ENCODE measurements around the gene OR2A25. TPM values are rescaled to one million over a fixed set of nuclear protein-coding genes. Genes with fewer than 3 reads are reported as not detected.
"Not testable (repeated sequence)": the region's sequence is repeated elsewhere in the genome, so short reads cannot be mapped to it uniquely, and the experiment has no call there.

The OR2A25 gene
- total RNA-seq, 4 donors from 2014 or later, result not detected

- DNase-seq (ENCODE audit: low spot score in 2 of 2), result no peak
- WGBS, 2 donors, result 21 to 43% methylated on average over 1 of the region's 1 CpG
- H3K4me3 ChIP-seq (ENCODE audit: low read depth, poor library complexity, severe bottlenecking), result no peak within 1 kb of the TSS
- intact Hi-C loops (cut with DNase I; ENCODE audit: low total_unique reads), result no loop called here
- TF ChIP-seq POLR2A (IDR thresholded peaks at IDR 0.05), result no peak
Observed at GRCh38 chr7:144048648-144049047, 21.0 kb upstream of the OR2A25 start, which contains the start of gene OR2A5. TSS of gene OR2A5 (plus strand) at chr7:144048948. CDS start at chr7:144050402, 1,454 bp downstream.

- no peak for TF ChIP-seq POLR2A (IDR thresholded peaks at IDR 0.05)
- TF ChIP-seq, protein P1, sequence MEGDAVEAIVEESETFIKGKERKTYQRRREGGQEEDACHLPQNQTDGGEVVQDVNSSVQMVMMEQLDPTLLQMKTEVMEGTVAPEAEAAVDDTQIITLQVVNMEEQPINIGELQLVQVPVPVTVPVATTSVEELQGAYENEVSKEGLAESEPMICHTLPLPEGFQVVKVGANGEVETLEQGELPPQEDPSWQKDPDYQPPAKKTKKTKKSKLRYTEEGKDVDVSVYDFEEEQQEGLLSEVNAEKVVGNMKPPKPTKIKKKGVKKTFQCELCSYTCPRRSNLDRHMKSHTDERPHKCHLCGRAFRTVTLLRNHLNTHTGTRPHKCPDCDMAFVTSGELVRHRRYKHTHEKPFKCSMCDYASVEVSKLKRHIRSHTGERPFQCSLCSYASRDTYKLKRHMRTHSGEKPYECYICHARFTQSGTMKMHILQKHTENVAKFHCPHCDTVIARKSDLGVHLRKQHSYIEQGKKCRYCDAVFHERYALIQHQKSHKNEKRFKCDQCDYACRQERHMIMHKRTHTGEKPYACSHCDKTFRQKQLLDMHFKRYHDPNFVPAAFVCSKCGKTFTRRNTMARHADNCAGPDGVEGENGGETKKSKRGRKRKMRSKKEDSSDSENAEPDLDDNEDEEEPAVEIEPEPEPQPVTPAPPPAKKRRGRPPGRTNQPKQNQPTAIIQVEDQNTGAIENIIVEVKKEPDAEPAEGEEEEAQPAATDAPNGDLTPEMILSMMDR (IDR thresholded peaks at IDR 0.05), result no peak
- intact Hi-C loops (cut with DNase I; ENCODE audit: low total_unique reads), result no loop called here
- WGBS, 2 donors, result 47 to 64% methylated on average over 2 of the region's 2 CpGs
- no peak for DNase-seq (ENCODE audit: low spot score in 2 of 2)
- H3K4me3 ChIP-seq (ENCODE audit: low read depth, poor library complexity, severe bottlenecking), result no peak overlapping the region
Observed at GRCh38 chr7:144049491-144049890, 20.1 kb upstream of the OR2A25 start.

GRCh38 chr7:144050093-144050492 is 19.5 kb upstream of the OR2A25 start:
- intact Hi-C loops (cut with DNase I; ENCODE audit: low total_unique reads), result no loop called here

DNA sequence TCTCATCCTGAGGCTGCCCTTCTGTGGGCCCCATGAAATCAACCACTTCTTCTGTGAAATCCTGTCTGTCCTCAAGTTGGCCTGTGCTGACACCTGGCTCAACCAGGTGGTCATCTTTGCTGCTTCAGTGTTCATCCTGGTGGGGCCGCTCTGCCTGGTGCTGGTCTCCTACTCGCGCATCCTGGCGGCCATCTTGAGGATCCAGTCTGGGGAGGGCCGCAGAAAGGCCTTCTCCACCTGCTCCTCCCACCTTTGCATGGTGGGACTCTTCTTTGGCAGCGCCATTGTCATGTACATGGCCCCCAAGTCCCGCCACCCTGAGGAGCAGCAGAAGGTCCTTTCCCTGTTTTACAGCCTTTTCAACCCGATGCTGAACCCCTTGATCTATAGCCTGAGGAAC is 18.7 kb upstream of the OR2A25 start:
- DNase-seq (ENCODE audit: low spot score in 2 of 2); H3K4me3 ChIP-seq (ENCODE audit: low read depth, poor library complexity, severe bottlenecking); intact Hi-C loops (cut with DNase I; ENCODE audit: low total_unique reads): not testable (repeated sequence)
- WGBS, 2 donors, result 85 to 87% methylated on average over 8 of the region's 8 CpGs

More at GRCh38 chr7:144050093-144050492, 19.5 kb upstream of the OR2A25 start:
- no peak overlapping the region for H3K4me3 ChIP-seq (ENCODE audit: low read depth, poor library complexity, severe bottlenecking)
- no peak for DNase-seq (ENCODE audit: low spot score in 2 of 2)
- 62 to 64% methylated on average over 3 of the region's 3 CpGs for WGBS, 2 donors
- no peak for TF ChIP-seq POLR2A (IDR thresholded peaks at IDR 0.05)
- TF ChIP-seq, protein P1 (IDR thresholded peaks at IDR 0.05), result no peak

DNA sequence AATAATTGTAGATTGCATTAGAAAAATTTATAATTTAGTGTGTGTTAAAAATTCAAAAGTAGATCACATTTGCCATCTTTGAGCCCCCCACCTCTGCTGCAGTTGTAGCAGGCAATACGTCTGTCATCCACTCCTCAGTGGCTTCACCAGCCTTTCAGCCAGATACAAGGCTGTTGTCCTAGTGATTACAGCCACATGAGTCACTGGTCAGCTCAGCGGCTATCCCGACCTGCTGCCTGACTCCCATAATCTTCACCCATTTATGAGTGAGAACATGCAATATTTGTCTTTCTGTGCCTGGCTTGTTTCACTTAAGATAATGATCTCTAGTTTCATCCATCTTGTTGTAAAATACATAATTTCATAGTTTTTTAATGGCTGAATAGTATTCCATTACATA is 11.7 kb upstream of the OR2A25 start:
- 83 to 88% methylated on average over 3 of the region's 3 CpGs for WGBS, 2 donors
- intact Hi-C loops (cut with DNase I; ENCODE audit: low total_unique reads), result no loop called here
- no peak overlapping the region for H3K4me3 ChIP-seq (ENCODE audit: low read depth, poor library complexity, severe bottlenecking)
- no peak for TF ChIP-seq POLR2A (IDR thresholded peaks at IDR 0.05)
- TF ChIP-seq, protein P1 (IDR thresholded peaks at IDR 0.05), result no peak
- no peak for DNase-seq (ENCODE audit: low spot score in 2 of 2)

DNA sequence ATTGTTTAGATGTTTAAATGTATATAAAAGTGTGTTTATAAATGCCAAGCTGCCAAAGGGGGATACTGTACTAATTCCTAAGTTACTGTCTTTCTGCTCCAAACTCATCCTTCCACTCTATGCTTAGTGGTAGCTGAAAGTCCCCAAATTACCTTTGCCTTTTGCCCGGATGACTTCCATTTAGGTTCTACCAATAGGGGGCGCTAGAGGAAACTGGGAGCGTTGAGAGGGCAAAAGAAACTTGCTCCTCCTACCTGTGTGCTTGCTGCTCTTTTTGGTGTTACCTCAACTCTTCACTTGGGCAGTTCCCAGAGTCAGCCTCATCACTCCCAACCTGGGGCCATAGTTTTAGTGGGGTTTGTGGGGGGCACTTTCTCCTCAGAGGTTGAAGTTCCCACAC is 5.9 kb upstream of the OR2A25 start:
- WGBS, 2 donors, result 39 to 47% methylated on average over 3 of the region's 3 CpGs
- DNase-seq (ENCODE audit: low spot score in 2 of 2), result no peak
- no peak overlapping the region for H3K4me3 ChIP-seq (ENCODE audit: low read depth, poor library complexity, severe bottlenecking)
- TF ChIP-seq, protein P1 (IDR thresholded peaks at IDR 0.05), result no peak
- TF ChIP-seq POLR2A (IDR thresholded peaks at IDR 0.05), result no peak
- intact Hi-C loops (cut with DNase I; ENCODE audit: low total_unique reads), result no loop called here

GRCh38 chr7:144069953-144070352 is 342 bp downstream of the OR2A25 start:
- TF ChIP-seq POLR2A (IDR thresholded peaks at IDR 0.05), result no peak
- TF ChIP-seq, protein P1 (IDR thresholded peaks at IDR 0.05), result no peak
- H3K4me3 ChIP-seq (ENCODE audit: low read depth, poor library complexity, severe bottlenecking), result no peak overlapping the region
- intact Hi-C loops (cut with DNase I; ENCODE audit: low total_unique reads), result no loop called here
- WGBS, 2 donors, result 72 to 73% methylated on average over 2 of the region's 2 CpGs
- no peak for DNase-seq (ENCODE audit: low spot score in 2 of 2)

All from lower leg skin (tissue), 4 donors.